ENCODE measurements around the gene USP31.

The USP31 gene

GRCh38 chr16:23089111-23089510 lies 60.1 kb downstream of the USP31 start:
- peaks cover 50% of the 10 kb centered on the region for H3K36me3 ChIP-seq (ENCODE audit: insufficient read depth, low read depth, low read length)
- no peaks in the 10 kb centered on the region for H3K27me3 ChIP-seq (ENCODE audit: insufficient read depth, low read length)
- H3K4me3 ChIP-seq (ENCODE audit: low read length), result no peak overlapping the region
- no peak overlapping the region for H3K27ac ChIP-seq (ENCODE audit: low read length)
- H3K9me3 ChIP-seq (ENCODE audit: insufficient read depth, low read depth, low read length), result no peaks in the 10 kb centered on the region
- H3K4me1 ChIP-seq (ENCODE audit: insufficient read depth, low read length), result peaks cover 17% of the 10 kb centered on the region
- H3K9ac ChIP-seq (ENCODE audit: low read depth, low read length), result no peak overlapping the region

GRCh38 chr16:23088018-23088417 lies 61.2 kb downstream of the USP31 start:
- Histone ChIP-seq H3K4me1 (ENCODE audit: insufficient read depth, low read length) (peaks cover 17% of the 10 kb centered on the region), H3K27ac (ENCODE audit: low read length) (no peak overlapping the region), H3K9ac (ENCODE audit: low read depth, low read length) (no peak overlapping the region), H3K9me3 (ENCODE audit: insufficient read depth, low read depth, low read length) (no peaks in the 10 kb centered on the region), H3K36me3 (ENCODE audit: insufficient read depth, low read depth, low read length) (peaks cover 52% of the 10 kb centered on the region), H3K4me3 (ENCODE audit: low read length) (no peak overlapping the region), H3K27me3 (ENCODE audit: insufficient read depth, low read length) (no peaks in the 10 kb centered on the region)

DNA sequence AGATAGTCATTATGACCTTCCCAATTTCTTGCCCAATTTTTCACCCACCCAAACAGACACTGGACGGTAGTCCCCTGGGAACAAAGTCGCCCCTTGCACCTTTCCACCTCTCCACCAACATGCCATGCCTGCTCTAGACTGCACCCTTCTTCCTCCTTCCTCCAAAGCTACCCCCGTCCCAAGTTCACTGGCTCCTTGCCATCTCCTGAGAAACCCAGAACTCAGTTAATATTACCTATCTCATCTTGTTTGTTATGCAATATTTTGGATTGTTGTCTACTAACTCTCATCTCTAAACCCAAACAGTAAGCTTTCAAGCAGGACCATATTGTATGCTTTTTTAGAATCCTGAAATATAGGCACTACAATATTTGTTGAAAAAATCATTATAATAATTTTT lies 63.3 kb downstream of the USP31 start:
- H3K9ac ChIP-seq (ENCODE audit: low read depth, low read length), result no peak overlapping the region; the same call in 1 of the 2 replicates
- peaks cover 21% of the 10 kb centered on the region for H3K4me1 ChIP-seq (ENCODE audit: insufficient read depth, low read length)
- no peaks in the 10 kb centered on the region for H3K27me3 ChIP-seq (ENCODE audit: insufficient read depth, low read length)
- no peak overlapping the region for H3K4me3 ChIP-seq (ENCODE audit: low read length)
- H3K27ac ChIP-seq (ENCODE audit: low read length), result no peak overlapping the region
- no peaks in the 10 kb centered on the region for H3K9me3 ChIP-seq (ENCODE audit: insufficient read depth, low read depth, low read length)
- H3K36me3 ChIP-seq (ENCODE audit: insufficient read depth, low read depth, low read length), result peaks cover 63% of the 10 kb centered on the region

DNA sequence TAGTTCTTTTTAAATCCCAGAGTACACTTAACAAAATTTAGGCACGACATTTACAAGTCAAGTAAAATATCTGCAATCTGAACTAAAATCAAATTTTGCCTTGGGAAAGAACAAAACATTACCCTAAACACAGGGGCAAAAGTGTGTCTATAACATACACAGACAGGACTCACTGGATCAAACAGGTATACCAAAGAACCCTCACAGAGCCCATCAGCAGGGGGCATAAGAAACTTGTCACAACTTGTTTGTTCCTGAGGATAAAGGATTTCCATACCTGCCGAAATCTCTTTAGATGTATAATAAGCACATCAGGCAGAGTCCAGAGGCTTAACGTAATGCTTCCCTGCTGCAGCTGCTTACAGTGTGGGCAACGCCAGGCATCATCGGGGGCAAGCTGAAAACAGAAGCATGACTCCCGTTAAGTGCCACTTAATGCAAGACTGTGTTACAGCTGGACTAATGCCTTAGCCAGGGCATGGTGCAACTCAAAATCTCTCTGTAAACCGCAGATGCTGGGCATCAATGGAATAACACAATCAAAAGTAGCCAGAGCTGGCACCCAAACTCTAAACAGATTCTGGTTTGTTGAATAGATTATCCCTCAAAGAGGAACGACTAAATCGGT lies 67.0 kb downstream of the USP31 start:
- H3K36me3 ChIP-seq (ENCODE audit: insufficient read depth, low read depth, low read length), result peaks cover 56% of the 10 kb centered on the region
- H3K9ac ChIP-seq (ENCODE audit: low read depth, low read length), result no peak overlapping the region
- H3K27me3 ChIP-seq (ENCODE audit: insufficient read depth, low read length), result no peaks in the 10 kb centered on the region
- H3K9me3 ChIP-seq (ENCODE audit: insufficient read depth, low read depth, low read length), result no peaks in the 10 kb centered on the region
- H3K4me3 ChIP-seq (ENCODE audit: low read length), result no peak overlapping the region
- H3K27ac ChIP-seq (ENCODE audit: low read length), result no peak overlapping the region
- peaks cover 21% of the 10 kb centered on the region for H3K4me1 ChIP-seq (ENCODE audit: insufficient read depth, low read length)

DNA sequence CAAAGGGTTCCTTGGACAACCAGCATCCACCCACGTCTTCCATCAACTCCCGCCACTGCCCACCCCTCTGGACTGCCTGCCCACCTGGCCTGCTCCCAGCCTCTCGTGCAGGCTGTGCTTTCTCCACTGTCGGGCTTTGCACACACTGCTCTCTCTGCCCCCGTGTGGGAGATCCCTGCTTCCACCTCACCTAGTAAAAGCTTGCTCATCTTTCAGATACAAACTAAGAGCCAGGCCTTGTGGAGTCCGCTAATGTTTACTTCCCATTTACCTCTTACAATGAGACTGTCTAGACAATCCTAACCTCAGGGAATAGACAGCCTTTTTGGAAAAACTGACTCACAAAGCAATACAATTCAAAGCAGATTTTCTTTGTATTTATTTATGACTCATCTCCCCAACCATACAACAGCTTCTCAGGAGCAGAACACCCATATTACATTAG lies 67.6 kb downstream of the USP31 start:
- H3K9ac ChIP-seq (ENCODE audit: low read depth, low read length), result no peak overlapping the region
- no peak overlapping the region for H3K27ac ChIP-seq (ENCODE audit: low read length)

DNA sequence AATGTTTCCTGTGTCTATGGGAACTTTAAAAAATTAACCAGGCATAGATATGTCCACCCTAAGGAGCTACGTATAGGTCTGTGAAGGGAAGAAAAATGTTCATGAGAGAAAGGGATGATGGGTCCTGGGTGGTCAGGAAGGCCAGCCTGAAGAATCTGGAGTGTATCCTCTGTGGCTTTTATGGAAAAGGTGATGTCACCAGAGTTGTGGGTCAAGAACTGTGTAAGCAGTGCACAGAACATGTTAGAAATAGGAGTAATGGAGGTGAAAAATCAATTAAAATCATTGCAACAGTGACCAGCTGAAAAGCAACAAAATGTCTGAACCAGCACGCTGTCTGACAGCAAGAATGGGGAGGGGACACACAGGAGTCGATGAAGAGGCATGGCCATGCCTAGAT lies 68.5 kb downstream of the USP31 start:
- peaks cover 14% of the 10 kb centered on the region for H3K4me1 ChIP-seq (ENCODE audit: insufficient read depth, low read length)
- no peaks in the 10 kb centered on the region for H3K27me3 ChIP-seq (ENCODE audit: insufficient read depth, low read length)
- peaks cover 60% of the 10 kb centered on the region for H3K36me3 ChIP-seq (ENCODE audit: insufficient read depth, low read depth, low read length)
- H3K4me3 ChIP-seq (ENCODE audit: low read length), result no peak overlapping the region
- H3K27ac ChIP-seq (ENCODE audit: low read length), result no peak overlapping the region
- no peaks in the 10 kb centered on the region for H3K9me3 ChIP-seq (ENCODE audit: insufficient read depth, low read depth, low read length)
- no peak overlapping the region for H3K9ac ChIP-seq (ENCODE audit: low read depth, low read length)

More for the DNA sequence above, 67.6 kb downstream of the USP31 start:
- H3K4me1 ChIP-seq (ENCODE audit: insufficient read depth, low read length), result peaks cover 20% of the 10 kb centered on the region
- H3K36me3 ChIP-seq (ENCODE audit: insufficient read depth, low read depth, low read length), result peaks cover 55% of the 10 kb centered on the region
- H3K9me3 ChIP-seq (ENCODE audit: insufficient read depth, low read depth, low read length), result no peaks in the 10 kb centered on the region
- H3K4me3 ChIP-seq (ENCODE audit: low read length), result no peak overlapping the region
- H3K27me3 ChIP-seq (ENCODE audit: insufficient read depth, low read length), result no peaks in the 10 kb centered on the region

GRCh38 chr16:23080329-23080728 lies 68.9 kb downstream of the USP31 start:
- Histone ChIP-seq H3K36me3 (ENCODE audit: insufficient read depth, low read depth, low read length) (peaks cover 60% of the 10 kb centered on the region), H3K4me1 (ENCODE audit: insufficient read depth, low read length) (peaks cover 10% of the 10 kb centered on the region), H3K4me3 (ENCODE audit: low read length) (no peak overlapping the region), H3K9me3 (ENCODE audit: insufficient read depth, low read depth, low read length) (no peaks in the 10 kb centered on the region), H3K9ac (ENCODE audit: low read depth, low read length) (no peak overlapping the region), H3K27me3 (ENCODE audit: insufficient read depth, low read length) (no peaks in the 10 kb centered on the region), H3K27ac (ENCODE audit: low read length) (no peak overlapping the region)

DNA sequence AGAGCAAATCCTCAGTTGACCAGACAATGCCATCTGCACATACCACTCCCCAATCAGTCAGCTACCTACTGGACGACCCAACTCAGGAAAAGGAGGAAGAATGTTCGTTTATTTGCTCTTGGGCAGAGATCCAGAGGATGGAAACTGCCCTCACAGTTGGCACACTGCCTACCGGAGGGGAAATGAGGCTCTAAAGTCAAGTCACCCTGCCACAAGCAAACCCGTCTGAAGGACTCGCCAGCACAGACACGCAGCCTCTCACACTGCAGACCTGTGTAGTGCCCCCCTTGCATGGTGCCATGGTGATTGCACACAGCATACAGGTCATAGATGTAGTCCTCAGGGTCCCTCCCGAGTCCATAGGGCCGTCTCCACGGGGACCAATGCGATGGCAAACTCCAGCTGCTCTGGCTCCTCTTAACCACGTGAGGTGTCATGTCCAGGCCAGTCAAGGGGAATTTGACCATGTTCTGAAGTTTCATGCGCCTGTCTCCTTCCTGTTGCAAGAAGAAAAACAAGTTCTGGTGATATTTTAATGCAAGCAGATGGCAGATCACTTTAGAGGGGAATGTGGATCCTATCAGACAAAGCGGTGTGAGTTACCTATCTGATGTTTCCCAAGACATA lies 69.5 kb downstream of the USP31 start:
- Histone ChIP-seq H3K36me3 (ENCODE audit: insufficient read depth, low read depth, low read length) (peaks cover 56% of the 10 kb centered on the region), H3K9me3 (ENCODE audit: insufficient read depth, low read depth, low read length) (no peaks in the 10 kb centered on the region), H3K27ac (ENCODE audit: low read length) (no peak overlapping the region), H3K9ac (ENCODE audit: low read depth, low read length) (no peak overlapping the region), H3K4me1 (ENCODE audit: insufficient read depth, low read length) (peaks cover 5% of the 10 kb centered on the region), H3K4me3 (ENCODE audit: low read length) (no peak overlapping the region), H3K27me3 (ENCODE audit: insufficient read depth, low read length) (no peaks in the 10 kb centered on the region)

DNA sequence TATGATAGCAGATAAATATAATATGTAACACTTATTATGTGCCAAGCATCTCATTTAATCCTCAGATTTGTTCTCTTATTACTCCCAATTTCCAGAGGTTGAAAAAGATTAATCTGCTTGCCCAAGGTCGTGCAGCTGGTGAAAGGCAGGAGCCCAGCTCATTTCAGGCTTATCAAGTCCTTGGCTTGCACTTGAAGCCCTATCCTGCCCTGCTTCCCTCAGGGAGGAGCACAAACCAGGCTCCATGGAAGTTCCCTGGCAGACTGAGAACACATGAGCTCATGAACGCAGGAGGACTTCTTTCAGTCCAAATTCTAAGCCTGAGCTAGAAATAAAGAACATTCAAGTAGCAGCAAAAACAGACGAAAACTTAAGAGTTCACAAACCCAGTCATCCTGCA lies 74.8 kb downstream of the USP31 start:
- H3K4me1 ChIP-seq (ENCODE audit: insufficient read depth, low read length), result no peaks in the 10 kb centered on the region
- H3K9ac ChIP-seq (ENCODE audit: low read depth, low read length), result no peak overlapping the region
- no peaks in the 10 kb centered on the region for H3K27me3 ChIP-seq (ENCODE audit: insufficient read depth, low read length)
- no peak overlapping the region for H3K4me3 ChIP-seq (ENCODE audit: low read length)
- peaks cover 66% of the 10 kb centered on the region for H3K36me3 ChIP-seq (ENCODE audit: insufficient read depth, low read depth, low read length)
- H3K9me3 ChIP-seq (ENCODE audit: insufficient read depth, low read depth, low read length), result no peaks in the 10 kb centered on the region
- H3K27ac ChIP-seq (ENCODE audit: low read length), result no peak overlapping the region

DNA sequence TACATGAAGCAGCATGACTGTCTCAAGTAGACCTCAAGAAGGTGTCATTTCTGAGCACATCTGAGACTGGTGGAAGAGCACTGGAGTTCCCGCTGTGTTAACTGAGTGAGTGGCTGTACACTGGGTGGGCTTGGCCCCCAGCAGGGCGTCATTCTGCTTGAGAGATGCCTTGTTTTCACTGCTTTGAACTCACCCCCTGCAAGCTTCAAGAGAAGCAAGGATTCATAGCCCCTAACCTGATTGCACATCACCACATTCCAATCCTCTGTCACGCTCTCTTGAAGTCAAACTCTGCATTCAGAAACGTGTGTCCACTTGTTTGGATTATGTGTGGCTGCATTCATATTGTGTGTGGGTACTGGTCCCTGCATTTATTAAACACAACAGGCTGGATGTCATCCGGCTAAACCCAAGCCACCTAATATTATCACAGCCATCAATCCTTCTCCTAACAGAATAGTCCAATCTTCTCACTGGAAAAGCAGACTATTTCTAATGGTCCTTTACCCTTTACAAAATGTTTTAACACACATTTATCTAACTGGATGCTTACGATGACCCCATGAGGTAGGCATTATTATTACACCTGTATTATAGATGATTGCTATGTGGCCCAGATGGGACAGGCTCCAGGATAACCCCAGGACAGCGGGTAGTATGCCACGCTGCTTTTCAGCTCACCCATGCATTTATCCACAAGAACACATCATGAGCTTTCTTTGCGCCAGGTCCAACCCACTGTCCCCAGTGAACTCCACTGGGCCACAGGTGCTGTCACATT lies 76.3 kb downstream of the USP31 start:
- Histone ChIP-seq H3K9ac (ENCODE audit: low read depth, low read length) (no peak overlapping the region), H3K9me3 (ENCODE audit: insufficient read depth, low read depth, low read length) (no peaks in the 10 kb centered on the region), H3K27me3 (ENCODE audit: insufficient read depth, low read length) (no peaks in the 10 kb centered on the region), H3K4me3 (ENCODE audit: low read length) (no peak overlapping the region), H3K27ac (ENCODE audit: low read length) (no peak overlapping the region), H3K4me1 (ENCODE audit: insufficient read depth, low read length) (no peaks in the 10 kb centered on the region), H3K36me3 (ENCODE audit: insufficient read depth, low read depth, low read length) (peaks cover 69% of the 10 kb centered on the region)

- H3K36me3 ChIP-seq (ENCODE audit: insufficient read depth, low read depth, low read length), result peaks cover 77% of the 10 kb centered on the region
These were observed 77.1 kb downstream of the USP31 start for GRCh38 chr16:23072084-23072599.

More at GRCh38 chr16:23072084-23072599, 77.1 kb downstream of the USP31 start:
- H3K9me3 ChIP-seq (ENCODE audit: insufficient read depth, low read depth, low read length), result no peaks in the 10 kb centered on the region
- H3K27ac ChIP-seq (ENCODE audit: low read length), result no peak overlapping the region
- no peaks in the 10 kb centered on the region for H3K27me3 ChIP-seq (ENCODE audit: insufficient read depth, low read length)
- H3K4me3 ChIP-seq (ENCODE audit: low read length), result no peak overlapping the region
- H3K4me1 ChIP-seq (ENCODE audit: insufficient read depth, low read length), result no peaks in the 10 kb centered on the region
- no peak overlapping the region for H3K9ac ChIP-seq (ENCODE audit: low read depth, low read length)
